ENCODE data around the gene C13orf42. TPM values are rescaled to one million over a fixed set of nuclear protein-coding genes. Genes with fewer than 3 reads are reported as not detected.

C13orf42 gene
- polyA plus RNA-seq, 3 donors = not detected

GRCh38 chr13:51101636-51102235, 9.3 kb downstream of the C13orf42 start:
- H3K4me2 ChIP-seq (replicated peaks; ENCODE audit: extremely low read depth, low read length, poor library complexity, severe bottlenecking) = no peak overlapping the region
- no peaks in the 10 kb centered on the region for H3K27me3 ChIP-seq (ENCODE audit: control insufficient read depth in 2 of 2, insufficient read depth in 2 of 2, low read length in 2 of 2)
- Mint-ChIP-seq H3K27ac (peak overlapping the region in 1 of 7 donors; percentile 1), H3K4me3 (no peak overlapping the region), H3K27me3 (ENCODE audit: low read depth in 3 of 3) (peaks cover 2 to 6% (median 3%) of the 10 kb centered on the region in 3 donors), H3K4me1 (peaks cover 4% of the 10 kb centered on the region), H3K36me3 (no peaks in the 10 kb centered on the region), H3K9me3 (peaks cover 0 to 3% (median 0%) of the 10 kb centered on the region in 7 donors)
- no peak overlapping the region for H3K9ac ChIP-seq (ENCODE audit: insufficient read depth, low read length, poor library complexity, severe bottlenecking)
- no peaks in the 10 kb centered on the region for H4K20me1 ChIP-seq (ENCODE audit: insufficient read depth, low read length)
- no peaks in the 10 kb centered on the region for H3K9me3 ChIP-seq (replicated peaks in 1 of 2; ENCODE audit: control insufficient read depth in 1 of 2, insufficient read depth in 1 of 2, low read length in 2 of 2)
- no peaks in the 10 kb centered on the region for H3K79me2 ChIP-seq (ENCODE audit: insufficient read depth, low read length)
- no peak overlapping the region for H3K27ac ChIP-seq (ENCODE audit: low read depth in 1 of 2, low read length in 2 of 2)
- H2AFZ ChIP-seq (ENCODE audit: insufficient read depth, low read depth, low read length, poor library complexity, severe bottlenecking) = no peak overlapping the region
- H3K36me3 ChIP-seq (replicated peaks in 1 of 2; ENCODE audit: control insufficient read depth in 1 of 2, insufficient read depth in 2 of 2, low read length in 2 of 2) = no peaks in the 10 kb centered on the region
- no peaks in the 10 kb centered on the region for H3K4me1 ChIP-seq (ENCODE audit: control insufficient read depth in 1 of 2, insufficient read depth in 2 of 2, low read length in 2 of 2)
- WGBS (ENCODE audit: insufficient coverage) = 100% methylated on average over 2 of the region's 5 CpGs
- intact Hi-C loops (cut with micrococcal nuclease) = no loop called here
- TF ChIP-seq CTCF (IDR thresholded peaks at IDR 0.05) = no peak
- DNase-seq = no peak
- H3K4me3 ChIP-seq (replicated peaks in 1 of 3; ENCODE audit: low read depth in 2 of 3, low read length in 3 of 3) = no peak overlapping the region

- H3K4me1 Mint-ChIP-seq = no peaks in the 10 kb centered on the region
These were observed 13.6 kb downstream of the C13orf42 start for GRCh38 chr13:51097353-51098043.

More at GRCh38 chr13:51097353-51098043, 13.6 kb downstream of the C13orf42 start:
- peaks cover 0 to 6% (median 3%) of the 10 kb centered on the region in 3 donors for H3K27me3 Mint-ChIP-seq (ENCODE audit: low read depth in 3 of 3)
- Histone ChIP-seq H3K4me3 (replicated peaks in 1 of 3; ENCODE audit: low read depth in 2 of 3, low read length in 3 of 3) (no peak overlapping the region), H3K4me2 (replicated peaks; ENCODE audit: extremely low read depth, low read length, poor library complexity, severe bottlenecking) (no peak overlapping the region), H3K27ac (ENCODE audit: low read depth in 1 of 2, low read length in 2 of 2) (no peak overlapping the region), H2AFZ (ENCODE audit: insufficient read depth, low read depth, low read length, poor library complexity, severe bottlenecking) (no peak overlapping the region), H3K9ac (ENCODE audit: insufficient read depth, low read length, poor library complexity, severe bottlenecking) (no peak overlapping the region), H3K27me3 (ENCODE audit: control insufficient read depth in 2 of 2, insufficient read depth in 2 of 2, low read length in 2 of 2) (no peaks in the 10 kb centered on the region), H3K36me3 (replicated peaks in 1 of 2; ENCODE audit: control insufficient read depth in 1 of 2, insufficient read depth in 2 of 2, low read length in 2 of 2) (no peaks in the 10 kb centered on the region), H3K4me1 (ENCODE audit: control insufficient read depth in 1 of 2, insufficient read depth in 2 of 2, low read length in 2 of 2) (no peaks in the 10 kb centered on the region), H3K9me3 (replicated peaks in 1 of 2; ENCODE audit: control insufficient read depth in 1 of 2, insufficient read depth in 1 of 2, low read length in 2 of 2) (no peaks in the 10 kb centered on the region), H4K20me1 (ENCODE audit: insufficient read depth, low read length) (no peaks in the 10 kb centered on the region), H3K79me2 (ENCODE audit: insufficient read depth, low read length) (no peaks in the 10 kb centered on the region)
- H3K4me3 Mint-ChIP-seq = no peak overlapping the region
- H3K9me3 Mint-ChIP-seq = peaks cover 0 to 4% (median 0%) of the 10 kb centered on the region in 7 donors
- whole genome bisulfite sequencing (ENCODE audit: insufficient coverage) = 100% methylated on average over 1 of the region's 4 CpGs
- H3K36me3 Mint-ChIP-seq = no peaks in the 10 kb centered on the region
- no peak overlapping the region for H3K27ac Mint-ChIP-seq
- no peak for DNase-seq
- TF ChIP-seq CTCF (IDR thresholded peaks at IDR 0.05) = no peak
- intact Hi-C loops (cut with micrococcal nuclease) = no loop called here

Data from CD14-positive monocyte (primary cell).